ENCODE results near the gene MEA1. TPM values are rescaled to one million over a fixed set of nuclear protein-coding genes. Genes with fewer than 3 reads are reported as not detected.

Gene MEA1
- total RNA-seq, 4 donors from 2014 or later: 46.3 to 57.8 (median 52.0) TPM

DNA sequence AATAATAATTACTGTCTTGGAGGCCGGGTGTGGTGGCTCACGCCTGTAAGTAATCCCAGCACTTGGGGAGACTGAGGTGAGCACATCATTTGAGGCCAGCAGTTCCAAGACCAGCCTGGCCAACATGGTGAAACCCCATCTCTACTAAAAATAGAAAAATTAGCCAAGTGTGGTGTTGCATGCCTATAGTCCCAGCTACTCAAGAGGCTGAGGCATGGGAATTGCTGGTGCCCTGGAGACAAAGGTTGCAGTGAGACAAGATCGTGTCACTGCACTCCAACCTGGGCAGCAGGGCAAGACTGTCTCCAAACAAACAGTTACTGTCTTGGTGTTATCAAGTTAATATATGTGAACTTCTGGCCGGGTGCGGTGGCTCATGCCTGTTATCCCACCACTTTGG is 12.6 kb upstream of the MEA1 start:
- TF ChIP-seq, protein P1, sequence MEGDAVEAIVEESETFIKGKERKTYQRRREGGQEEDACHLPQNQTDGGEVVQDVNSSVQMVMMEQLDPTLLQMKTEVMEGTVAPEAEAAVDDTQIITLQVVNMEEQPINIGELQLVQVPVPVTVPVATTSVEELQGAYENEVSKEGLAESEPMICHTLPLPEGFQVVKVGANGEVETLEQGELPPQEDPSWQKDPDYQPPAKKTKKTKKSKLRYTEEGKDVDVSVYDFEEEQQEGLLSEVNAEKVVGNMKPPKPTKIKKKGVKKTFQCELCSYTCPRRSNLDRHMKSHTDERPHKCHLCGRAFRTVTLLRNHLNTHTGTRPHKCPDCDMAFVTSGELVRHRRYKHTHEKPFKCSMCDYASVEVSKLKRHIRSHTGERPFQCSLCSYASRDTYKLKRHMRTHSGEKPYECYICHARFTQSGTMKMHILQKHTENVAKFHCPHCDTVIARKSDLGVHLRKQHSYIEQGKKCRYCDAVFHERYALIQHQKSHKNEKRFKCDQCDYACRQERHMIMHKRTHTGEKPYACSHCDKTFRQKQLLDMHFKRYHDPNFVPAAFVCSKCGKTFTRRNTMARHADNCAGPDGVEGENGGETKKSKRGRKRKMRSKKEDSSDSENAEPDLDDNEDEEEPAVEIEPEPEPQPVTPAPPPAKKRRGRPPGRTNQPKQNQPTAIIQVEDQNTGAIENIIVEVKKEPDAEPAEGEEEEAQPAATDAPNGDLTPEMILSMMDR (IDR thresholded peaks at IDR 0.05; ENCODE audit: low read depth): no peak

DNA sequence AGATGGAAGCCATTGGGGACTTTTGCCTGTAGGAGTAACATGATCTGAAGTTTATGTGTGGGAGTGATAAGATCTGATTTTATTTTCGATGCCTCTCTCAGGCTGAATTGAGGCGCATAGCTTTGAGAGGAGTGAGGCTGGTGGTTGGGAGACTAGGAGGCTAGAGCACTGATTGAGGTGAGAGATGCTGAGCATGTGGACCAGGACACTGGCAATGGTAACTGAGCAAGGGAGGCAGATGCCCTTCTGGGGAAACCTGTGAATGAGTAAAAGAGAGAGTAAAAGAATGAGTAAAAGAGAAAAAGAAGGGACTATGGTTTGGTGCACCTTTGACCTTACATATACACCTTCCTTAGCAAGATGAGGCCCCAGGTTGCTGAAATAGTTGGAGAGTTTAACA is 10.7 kb upstream of the MEA1 start:
- TF ChIP-seq, protein P1 (IDR thresholded peaks at IDR 0.05; ENCODE audit: low read depth): no peak

DNA sequence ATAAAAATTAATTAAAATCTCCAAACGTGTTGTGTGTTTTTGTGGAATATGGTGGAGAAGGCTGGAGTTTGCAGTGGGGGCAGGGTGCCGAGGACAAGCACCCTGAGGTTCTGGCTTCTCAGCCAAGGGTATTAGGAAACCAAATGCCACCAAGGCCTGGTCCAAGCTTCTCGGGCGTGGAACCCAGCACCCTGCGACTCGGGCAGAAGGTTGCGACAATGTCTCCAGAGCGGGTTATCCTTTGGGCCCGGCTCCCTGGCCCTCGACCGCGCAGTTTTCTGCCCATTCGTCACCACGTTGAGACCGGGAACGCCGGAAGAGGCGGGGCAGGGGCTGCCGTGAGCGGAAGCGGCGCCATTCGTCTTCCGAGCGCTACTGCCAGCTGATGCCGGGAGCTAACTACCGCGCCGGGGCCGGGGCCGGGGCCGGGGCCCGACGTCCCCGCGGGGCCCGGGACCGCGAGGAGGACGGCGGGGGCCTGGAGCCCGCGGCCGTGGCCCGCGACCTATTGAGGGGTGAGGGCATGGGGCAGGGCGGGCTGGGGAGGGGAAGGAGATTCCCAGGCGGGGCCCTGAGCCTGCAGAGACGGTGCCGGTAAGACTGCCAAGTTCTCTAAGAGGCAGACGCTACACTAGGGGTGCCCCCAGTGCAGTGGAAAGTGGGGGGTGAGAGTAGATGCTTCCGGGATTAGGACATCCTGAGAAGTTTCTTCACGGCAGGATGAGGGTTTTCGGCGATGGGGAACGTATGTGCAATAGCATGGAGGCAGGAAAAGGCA is 7.7 kb upstream of the MEA1 start, which contains the start of gene RRP36:
Gene RRP36 (plus strand): TSS at position 354 of the 778 bp plus-strand sequence. CDS start 32 bp downstream, at position 386.
- TF ChIP-seq, protein P1 (IDR thresholded peaks at IDR 0.05; ENCODE audit: low read depth): no peak

DNA sequence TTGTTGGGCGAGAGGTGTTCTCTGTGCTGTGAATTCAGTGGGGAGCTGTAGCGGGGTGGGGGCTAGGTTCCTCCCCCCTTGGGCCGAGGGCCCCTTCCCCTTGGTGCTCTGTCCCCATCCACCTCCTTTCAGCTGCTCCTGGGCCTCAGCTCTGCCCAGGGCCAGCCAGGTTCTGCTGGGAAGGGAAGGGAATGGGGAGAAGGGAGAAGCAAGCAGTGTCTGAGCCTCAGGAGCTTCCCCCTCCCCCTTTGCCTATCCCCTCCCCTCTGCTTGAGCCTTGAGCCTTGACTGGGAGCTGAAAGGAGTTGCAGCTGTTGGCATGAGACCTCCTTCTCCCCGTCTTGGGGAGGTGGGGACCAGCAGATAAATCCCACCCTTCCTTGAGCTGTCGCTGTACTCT is 7.1 kb upstream of the MEA1 start:
- TF ChIP-seq, protein P1 (IDR thresholded peaks at IDR 0.05; ENCODE audit: low read depth): no peak

DNA sequence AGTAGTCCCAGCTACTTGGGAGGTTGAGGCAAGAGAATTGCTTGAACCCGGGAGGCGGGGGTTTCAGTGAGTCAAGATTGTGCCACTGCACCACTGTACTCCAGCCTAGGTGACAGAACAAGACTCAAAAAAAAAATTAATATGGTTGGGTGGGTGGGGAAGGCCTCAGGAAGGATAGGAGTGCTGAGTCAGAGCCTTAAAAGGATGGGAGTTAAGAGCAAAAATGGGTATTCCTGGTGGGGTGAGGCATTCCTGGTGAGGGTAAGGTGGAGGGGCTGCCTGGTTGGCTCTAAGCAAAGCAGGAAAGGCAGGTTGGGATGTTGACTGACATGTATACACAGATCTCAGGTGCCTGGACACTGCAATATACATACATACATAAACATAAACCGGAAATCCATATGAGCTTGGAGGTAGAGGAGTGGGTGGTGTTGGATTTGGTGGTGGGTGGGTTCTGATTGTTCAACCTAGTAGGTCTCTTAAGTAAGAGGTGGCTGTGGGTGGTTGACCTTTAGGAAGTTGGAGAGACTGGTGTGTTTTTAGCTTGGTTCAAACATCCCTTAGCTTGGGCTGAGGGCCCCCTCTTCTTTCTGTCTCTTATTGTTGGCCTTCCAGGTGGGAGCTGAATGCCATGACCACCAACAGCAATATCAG is 6.4 kb upstream of the MEA1 start:
- TF ChIP-seq, protein P1 (IDR thresholded peaks at IDR 0.05; ENCODE audit: low read depth): no peak

DNA sequence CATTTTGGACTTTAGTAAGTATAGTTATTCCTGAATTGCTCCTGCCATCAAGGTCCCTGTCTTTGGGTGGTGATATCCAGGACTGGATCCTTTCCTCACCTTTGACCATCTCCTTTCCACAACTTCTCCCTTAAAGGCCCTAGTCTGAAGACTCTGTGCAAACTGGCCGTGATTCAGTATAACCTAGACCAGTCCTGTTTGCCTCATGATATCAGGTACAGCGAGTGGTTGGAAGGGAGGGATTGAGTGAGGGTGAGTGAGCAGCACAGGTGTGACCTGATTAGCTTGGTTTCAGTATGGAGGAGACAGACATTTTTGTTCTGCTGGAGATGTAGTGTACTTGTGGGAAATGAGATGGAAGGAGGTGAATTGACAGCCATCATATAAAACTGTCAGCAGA is 5.4 kb upstream of the MEA1 start:
- TF ChIP-seq, protein P1 (IDR thresholded peaks at IDR 0.05; ENCODE audit: low read depth): no peak

DNA sequence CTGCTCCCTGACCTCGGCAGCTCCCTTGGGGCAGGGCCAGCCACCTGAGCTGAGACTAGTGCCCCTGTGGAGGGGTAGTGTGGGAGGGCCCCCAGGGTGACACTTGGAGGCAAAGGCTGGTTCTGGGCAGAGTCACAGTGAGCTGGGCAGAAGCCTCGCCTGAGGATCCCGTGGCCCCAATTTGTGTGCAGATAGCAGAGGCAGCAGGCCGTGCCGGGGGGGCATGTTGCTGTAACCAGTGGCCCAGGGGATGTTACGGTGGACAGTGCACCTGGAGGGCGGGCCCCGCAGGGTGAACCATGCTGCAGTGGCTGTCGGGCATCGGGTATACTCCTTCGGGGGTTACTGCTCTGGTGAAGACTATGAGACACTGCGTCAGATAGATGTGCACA is 3.2 kb upstream of the MEA1 start:
- TF ChIP-seq, protein P1 (IDR thresholded peaks at IDR 0.05; ENCODE audit: low read depth): no peak

Data from subcutaneous adipose tissue (tissue), 4 donors.